HepG2 (cell line): ENCODE data around the gene NNAT. TPM values are rescaled to one million over a fixed set of nuclear protein-coding genes. Genes with fewer than 3 reads are reported as not detected.
A peak's percentile ranks its signal among the peaks of the same experiment; 100 is the strongest.
"Not testable (repeated sequence)": the region's sequence is repeated elsewhere in the genome, so short reads cannot be mapped to it uniquely, and the experiment has no call there.

Experiments
- ATAC-seq: fragments of 200-7000 bp; cut with Tn5 transposase; 3 replicates; pipeline ENCODE4 v1.9.1; 2020; ENCODE audit warnings: mild to moderate bottlenecking, moderate library complexity
- BruUV-seq: library from RNA; stranded (reverse); fragments of 400-500 nt; replicated peaks from 2 replicates; lab custom pipeline; 2021; lab: Mats Ljungman, UMichigan
- CTCF ChIA-PET: fragments of 300-600 bp; formaldehyde crosslinking; extraction: SDS; loops from one replicate; lab custom pipeline; 2021; ENCODE audit warnings: low total read pairs, inconsistent platforms, low intra/inter-chr PET ratio; lab: Yijun Ruan, JAX
- POLR2A ChIA-PET: fragments of 350-600 bp; sonication (Branson Sonifier 250); formaldehyde crosslinking; loops from one replicate; lab custom pipeline; 2020; ENCODE audit warnings: antibody characterized with exemption, inconsistent platforms; lab: Yijun Ruan, JAX
- DNase-seq: peaks from one replicate; pipeline ENCODE4 v3.0.0-alpha.2; 2015; ENCODE audit warnings: low spot score
- FAIRE-seq: peaks from 3 replicates; lab custom pipeline; 2011; peaks lifted over from hg19 to GRCh38; lab: Jason Lieb, UNC
- H2AFZ ChIP-seq: one replicate; pipeline ENCODE4 v1.6.1; 2011; ENCODE audit warnings: low read length, inconsistent platforms
- H3K27ac ChIP-seq: fragments of 300-600 bp; 3 replicates; pipeline ENCODE4 v1.8.0; 2011; ENCODE audit warnings: mixed run types, mild to moderate bottlenecking, mixed read lengths, low read length, inconsistent platforms; ENCODE audit not compliant: insufficient read depth; ENCODE audit errors: extremely low read length
- H3K27me3 ChIP-seq, 2 experiments: fragments of 200-600 bp in 1 of 2; 2 replicates in 1 of 2; 3 replicates in 1 of 2; pipeline versions ENCODE4 v1.6.0 to v1.8.0; 2011; ENCODE audit warnings: low read length in 2 of 2, mild to moderate bottlenecking in 2 of 2, moderate library complexity in 2 of 2, inconsistent platforms in 1 of 2; ENCODE audit not compliant: insufficient read depth in 2 of 2, control insufficient read depth in 1 of 2
- H3K36me3 ChIP-seq, 2 experiments: fragments of 200-600 bp in 1 of 2; replicated peaks in 1 of 2; 2 replicates in 1 of 2; 3 replicates in 1 of 2; pipeline versions ENCODE4 v1.5.1 to v1.8.0; 2011; ENCODE audit warnings: low read length in 2 of 2, inconsistent platforms in 1 of 2; ENCODE audit not compliant: insufficient read depth in 2 of 2, control insufficient read depth in 1 of 2
- H3K4me1 ChIP-seq: 2 replicates; pipeline ENCODE4 v1.5.1; 2012; ENCODE audit warnings: low read length, inconsistent platforms; ENCODE audit not compliant: insufficient read depth
- H3K4me2 ChIP-seq: 2 replicates; pipeline ENCODE4 v1.6.0; 2011; ENCODE audit warnings: low read depth, low read length, inconsistent platforms
- H3K4me3 ChIP-seq, 3 experiments: fragments of 200-600 bp in 1 of 3; sonication (generic), shearing (Covaris generic) in 1 of 3; replicated peaks in 1 of 3; 2 replicates each; pipeline ENCODE4 v1.5.1; 2011 to 2016; ENCODE audit warnings: low read length in 3 of 3, inconsistent platforms in 2 of 3, low read depth in 2 of 3, mild to moderate bottlenecking in 2 of 3, control low read depth in 1 of 3, mixed read lengths in 1 of 3; ENCODE audit not compliant: insufficient read depth in 1 of 3
- H3K79me2 ChIP-seq: one replicate; pipeline ENCODE4 v1.6.1; 2011; ENCODE audit warnings: low read length, inconsistent platforms; ENCODE audit not compliant: insufficient read depth
- H3K9ac ChIP-seq: 2 replicates; pipeline ENCODE4 v1.6.0; 2011; ENCODE audit warnings: mild to moderate bottlenecking, low read depth, low read length, inconsistent platforms; ENCODE audit not compliant: insufficient read depth
- H3K9me3 ChIP-seq: 2 replicates; pipeline ENCODE4 v1.5.1; 2012; ENCODE audit warnings: mild to moderate bottlenecking, low read length
- H4K20me1 ChIP-seq: 2 replicates; pipeline ENCODE4 v1.6.0; 2011; ENCODE audit warnings: inconsistent platforms, mild to moderate bottlenecking, low read length, moderate library complexity; ENCODE audit not compliant: insufficient read depth
- BCL6 ChIP-seq: IDR thresholded peaks from 2 replicates; pipeline ENCODE4 v1.6.1; 2016; ENCODE audit warnings: missing genetic modification reagents, missing compliant biosample characterization
- PAXIP1 ChIP-seq: sonication (generic); formaldehyde crosslinking; conservative IDR thresholded peaks from 2 replicates; pipeline ENCODE4 v1.4.0; 2020; ENCODE audit warnings: mild to moderate bottlenecking, missing genetic modification reagents, moderate library complexity
- ZNF281 ChIP-seq: sonication (generic); formaldehyde crosslinking; IDR thresholded peaks from 2 replicates; pipeline ENCODE4 v1.4.0; 2020; ENCODE audit warnings: missing genetic modification reagents, borderline replicate concordance
- WGBS: methylation state at CpG from one replicate; pipeline ENCODE4 v1.1.6; 2017; ENCODE audit warnings: low lambda C conversion rate; 5-methylcytosine and 5-hydroxymethylcytosine counted together
- in situ Hi-C: cut with HindIII; loops from 2 replicates; pipeline ENCODE4 v1.10.0; 2017; ENCODE audit warnings: low pct_unique_long_range_greater_than_20kb; ENCODE audit not compliant: extremely low pct_ligation_motif_present
- intact Hi-C: fragments of 100-400 bp; cut with micrococcal nuclease; formaldehyde crosslinking; loops from one replicate; pipeline ENCODE4 v1.10.0; 2022; ENCODE audit not compliant: unreplicated experiment
- polyA plus RNA-seq, 8 experiments: library from polyadenylated mRNA; depleted of rRNA in 3 of 8; stranded (reverse) in 7 of 8; unstranded in 1 of 8; fragments of >200 nt; fragmentation: Illumina TruSeq in 4 of 8; extraction: Trizol in 4 of 8; gene quantifications; 2 replicates each; pipeline versions ENCODE4 v1.2.1 to v1.2.3, GENCODE V29; 2011 to 2016; ENCODE audit warnings: low read depth in 4 of 8, missing spikeins in 1 of 8, mixed read lengths in 1 of 8; ENCODE audit not compliant: insufficient read depth in 1 of 8
- total RNA-seq, 5 experiments: library from RNA; depleted of rRNA; stranded (reverse); fragments of >200 nt; fragmentation: Illumina TruSeq; extraction: Trizol; gene quantifications; 2 replicates each; pipeline ENCODE4 v1.2.3, GENCODE V29; 2016; ENCODE audit warnings: low read depth in 1 of 5

Gene NNAT
- total and polyA plus RNA-seq, 2 of the 13 experiments (the other 11 are each of a cell fraction or from before 2014, with no cell fraction given): not detected

- TF ChIP-seq ZNF281 (0 out of 2 replicates have a peak, but pooled peaks have one; percentile 21), PAXIP1 (CRISPR knock-in tag) (peak; percentile 55), BCL6 (CRISPR knock-in tag) (peak; percentile 71)
- TF ChIP-seq, all 625 proteins: peak for 10; not testable (repeated sequence) for 615
Observed at GRCh38 chr20:37550101-37550920, 29.3 kb downstream of the NNAT start (continued).

GRCh38 chr20:37551660-37552059 lies 30.6 kb downstream of the NNAT start:
- not testable (repeated sequence) for H3K36me3 ChIP-seq, H3K4me2 ChIP-seq

More at GRCh38 chr20:37551660-37552059, 30.6 kb downstream of the NNAT start:
- CTCF ChIA-PET, POLR2A ChIA-PET, FAIRE-seq, intact Hi-C loops, H4K20me1 ChIP-seq, BruUV-seq, H3K27me3 ChIP-seq, ATAC-seq, H3K27ac ChIP-seq, H3K4me3 ChIP-seq, DNase-seq, H3K9ac ChIP-seq, H3K79me2 ChIP-seq, H2AFZ ChIP-seq, H3K9me3 ChIP-seq: not testable (repeated sequence)
- WGBS: 62% methylated on average over 2 of the region's 2 CpGs
- in situ Hi-C loops: loop anchor here (25.0 kb wide), 1 partner anchor 661 kb away; no protein-coding TSS in a partner anchor
- H3K4me1 ChIP-seq: peaks cover 14% of the 10 kb centered on the region
